Peyer's patch (tissue), 4 donors: Measurements from ENCODE around the gene BDP1.

Experiments used
- POLR2A ChIP-seq, 2 donors: fragments of 450-650 bp; IDR thresholded peaks; one replicate each; pipeline ENCODE4 v1.5.1; 2017; ENCODE audit warnings: antibody characterized with exemption in 2 of 2, mild to moderate bottlenecking in 2 of 2, moderate library complexity in 2 of 2
- TF ChIP-seq, protein P1 (sequence below), 6 experiments: fragments of 450-650 bp in 4 of 6; fragments of 200-600 bp in 2 of 6; sonication (generic) in 1 of 6; IDR thresholded peaks; one replicate each; pipeline ENCODE4 v1.5.1; 2017 to 2019; ENCODE audit warnings: antibody characterized with exemption in 6 of 6, mild to moderate bottlenecking in 3 of 6, moderate library complexity in 1 of 6

DNA sequence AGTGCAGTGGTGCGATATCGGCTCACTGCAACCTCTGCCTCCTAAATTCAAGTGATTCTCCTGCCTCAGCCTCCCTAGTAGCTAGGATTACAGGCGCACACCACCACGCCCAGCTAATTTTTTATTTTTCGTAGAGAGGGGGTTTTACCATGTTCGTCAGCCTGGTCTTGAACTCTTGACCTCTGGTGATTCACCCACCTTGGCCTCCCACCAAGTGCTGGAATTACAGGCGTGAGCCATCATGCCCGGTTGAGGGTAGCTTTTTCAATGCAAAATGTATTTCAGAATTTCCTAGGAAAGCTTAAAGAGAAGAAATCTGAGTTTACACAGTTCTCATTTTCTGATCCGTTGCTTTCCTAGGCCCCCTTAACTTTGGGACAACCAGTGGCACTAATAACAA is 15.7 kb downstream of the BDP1 start:
- TF ChIP-seq, protein P1, sequence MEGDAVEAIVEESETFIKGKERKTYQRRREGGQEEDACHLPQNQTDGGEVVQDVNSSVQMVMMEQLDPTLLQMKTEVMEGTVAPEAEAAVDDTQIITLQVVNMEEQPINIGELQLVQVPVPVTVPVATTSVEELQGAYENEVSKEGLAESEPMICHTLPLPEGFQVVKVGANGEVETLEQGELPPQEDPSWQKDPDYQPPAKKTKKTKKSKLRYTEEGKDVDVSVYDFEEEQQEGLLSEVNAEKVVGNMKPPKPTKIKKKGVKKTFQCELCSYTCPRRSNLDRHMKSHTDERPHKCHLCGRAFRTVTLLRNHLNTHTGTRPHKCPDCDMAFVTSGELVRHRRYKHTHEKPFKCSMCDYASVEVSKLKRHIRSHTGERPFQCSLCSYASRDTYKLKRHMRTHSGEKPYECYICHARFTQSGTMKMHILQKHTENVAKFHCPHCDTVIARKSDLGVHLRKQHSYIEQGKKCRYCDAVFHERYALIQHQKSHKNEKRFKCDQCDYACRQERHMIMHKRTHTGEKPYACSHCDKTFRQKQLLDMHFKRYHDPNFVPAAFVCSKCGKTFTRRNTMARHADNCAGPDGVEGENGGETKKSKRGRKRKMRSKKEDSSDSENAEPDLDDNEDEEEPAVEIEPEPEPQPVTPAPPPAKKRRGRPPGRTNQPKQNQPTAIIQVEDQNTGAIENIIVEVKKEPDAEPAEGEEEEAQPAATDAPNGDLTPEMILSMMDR (IDR thresholded peaks at IDR 0.05), result no peak
- no peak for TF ChIP-seq POLR2A (IDR thresholded peaks at IDR 0.05)
